Lung (tissue), 12 donors: ENCODE data around the gene MOB3B. TPM values are rescaled to one million over a fixed set of nuclear protein-coding genes. Genes with fewer than 3 reads are reported as not detected.

Source experiments
- ATAC-seq: fragments of 200-7000 bp; cut with Tn5 transposase; one replicate; pipeline ENCODE4 v1.9.1; 2020; ENCODE audit warnings: moderate number of reproducible peaks; ENCODE audit not compliant: insufficient read depth, low FRiP score
- DNase-seq, 3 donors: peaks; one replicate each; pipeline ENCODE4 v3.0.0-alpha.2; 2013 to 2017
- H3K27ac ChIP-seq, 2 donors: one replicate each; pipeline ENCODE4 v1.5.1; 2013; ENCODE audit warnings: mild to moderate bottlenecking in 2 of 2, moderate library complexity in 2 of 2, control low read depth in 1 of 2, inconsistent platforms in 1 of 2, low read depth in 1 of 2, low read length in 1 of 2
- H3K27me3 ChIP-seq, 3 donors: one replicate each; pipeline ENCODE4 v1.5.1; 2013; ENCODE audit warnings: low read length in 2 of 3; ENCODE audit not compliant: control insufficient read depth in 3 of 3, insufficient read depth in 3 of 3
- H3K36me3 ChIP-seq, 4 donors: one replicate each; pipeline ENCODE4 v1.5.1; 2013; ENCODE audit warnings: low read length in 4 of 4, mild to moderate bottlenecking in 1 of 4, moderate library complexity in 1 of 4; ENCODE audit not compliant: control insufficient read depth in 4 of 4, insufficient read depth in 4 of 4
- H3K4me1 ChIP-seq, 5 donors: one replicate each; pipeline ENCODE4 v1.5.1; 2013; ENCODE audit warnings: low read length in 5 of 5, mild to moderate bottlenecking in 2 of 5, moderate library complexity in 1 of 5; ENCODE audit not compliant: control insufficient read depth in 5 of 5, insufficient read depth in 5 of 5
- H3K4me3 ChIP-seq: one replicate; pipeline ENCODE4 v1.5.1; 2013; ENCODE audit warnings: mild to moderate bottlenecking, control low read depth, moderate library complexity
- H3K9ac ChIP-seq, 2 donors: one replicate each; pipeline ENCODE4 v1.5.1; 2013; ENCODE audit warnings: low read length in 2 of 2, control low read depth in 1 of 2; ENCODE audit not compliant: insufficient read depth in 1 of 2
- H3K9me3 ChIP-seq, 4 donors: one replicate each; pipeline ENCODE4 v1.5.1; 2013; ENCODE audit warnings: low read length in 3 of 4, mild to moderate bottlenecking in 1 of 4, moderate library complexity in 1 of 4; ENCODE audit not compliant: control insufficient read depth in 4 of 4, insufficient read depth in 3 of 4
- CTCF ChIP-seq: IDR thresholded peaks from 2 replicates; pipeline ENCODE4 v1.5.1; 2012; ENCODE audit warnings: mild to moderate bottlenecking; ENCODE audit errors: control extremely low read depth, extremely low read depth
- WGBS, 2 donors: extraction: QIAGEN DNeasy Blood & Tissue Kit; methylation state at CpG; one replicate each; pipeline ENCODE4 v1.1.7; 2013; 5-methylcytosine and 5-hydroxymethylcytosine counted together
- polyA plus RNA-seq, 2 donors: library from polyadenylated mRNA; stranded (reverse); fragments of 200-250 nt; gene quantifications; one replicate each; pipeline ENCODE4 v1.2.1, GENCODE V29; 2013
- total RNA-seq, 2 donors: library from RNA; depleted of rRNA in 1 of 2; stranded (reverse); fragments of >200 nt in 1 of 2; gene quantifications; one replicate each; pipeline ENCODE4 v1.2.1, GENCODE V29; 2014 to 2021
- donor health status: control.
- donor health status: control.
- donor health status: Bipolar disorder and iron deficiency.
- donor health status: healthy.
- donor health status: DM: yes; HTN: yes; CAD: no.

MOB3B gene
- total and polyA plus RNA-seq, 4 donors: 1.6 to 12.9 (median 6.4) TPM

- no peak overlapping the region for H3K27ac ChIP-seq
- H3K36me3 ChIP-seq: peaks cover 0 to 24% (median 12%) of the 10 kb centered on the region in 4 donors
- WGBS, 2 donors: 57 to 68% methylated on average over 10 of the region's 10 CpGs
- H3K27me3 ChIP-seq: no peaks in the 10 kb centered on the region
- H3K4me3 ChIP-seq: no peak overlapping the region
- peak overlapping the region in 1 of 2 donors; percentile 17 for H3K9ac ChIP-seq
- no peaks in the 10 kb centered on the region for H3K9me3 ChIP-seq
- peak in 2 of 3 donors; percentile 79 to 82 for DNase-seq
- peak; percentile 30 for TF ChIP-seq CTCF
- peaks cover 0 to 13% (median 0%) of the 10 kb centered on the region in 5 donors for H3K4me1 ChIP-seq
- ATAC-seq: peak; percentile 47
Observed at GRCh38 chr9:27548055-27548741, 18.6 kb upstream of the MOB3B start.

DNA sequence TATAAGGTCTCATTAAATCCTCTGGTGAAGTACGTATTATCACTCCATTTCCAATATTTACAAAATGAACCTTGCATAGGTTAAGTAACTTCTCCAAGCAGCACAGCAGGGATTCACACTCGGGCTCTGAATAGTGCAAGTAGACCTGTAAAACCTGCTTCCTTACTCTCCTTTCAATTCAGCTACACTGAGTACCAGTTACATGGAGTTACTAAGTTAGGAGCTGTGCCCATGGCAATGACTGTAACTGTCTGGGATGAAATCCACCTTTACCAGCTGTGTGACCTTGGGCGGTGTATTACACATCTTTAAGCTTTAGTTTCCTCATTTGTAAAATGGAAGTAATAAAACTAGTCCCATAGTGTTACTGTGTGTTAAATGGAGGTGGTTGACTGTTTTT, 15.9 kb upstream of the MOB3B start:
- ATAC-seq: no peak
- 91 to 94% methylated on average over 3 of the region's 3 CpGs for WGBS, 2 donors

DNA sequence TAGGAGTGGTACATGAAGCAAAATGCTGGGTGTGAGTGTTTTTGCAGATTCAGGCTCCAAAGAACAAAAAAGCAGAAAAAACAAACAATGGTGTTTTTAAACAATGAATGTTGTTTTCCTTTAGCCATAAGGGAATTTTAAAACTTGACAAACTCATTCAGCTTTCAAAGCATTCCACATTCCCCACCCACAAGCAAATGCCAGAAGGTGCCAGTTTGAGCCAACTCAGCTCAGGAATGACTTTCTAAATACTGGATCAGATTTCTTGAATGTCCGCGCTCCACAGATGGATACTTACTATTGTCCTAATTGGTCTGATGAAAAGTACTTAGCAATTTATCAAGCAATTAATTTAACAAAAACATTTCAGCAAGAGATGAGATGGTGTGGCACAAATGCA, 12.9 kb upstream of the MOB3B start:
- WGBS, 2 donors: 81 to 84% methylated on average over 2 of the region's 2 CpGs
- no peaks in the 10 kb centered on the region for H3K9me3 ChIP-seq

More for the DNA sequence above, 15.9 kb upstream of the MOB3B start:
- Histone ChIP-seq H3K27ac (no peak overlapping the region), H3K36me3 (peaks cover 0 to 24% (median 8%) of the 10 kb centered on the region in 4 donors), H3K27me3 (no peaks in the 10 kb centered on the region), H3K4me3 (no peak overlapping the region), H3K9me3 (no peaks in the 10 kb centered on the region), H3K9ac (no peak overlapping the region), H3K4me1 (peaks cover 0 to 15% (median 3%) of the 10 kb centered on the region in 5 donors)
- DNase-seq: no peak
- TF ChIP-seq CTCF: no peak

More for the DNA sequence above, 12.9 kb upstream of the MOB3B start:
- DNase-seq (peak in 2 of 3 donors; percentile 31 to 40), ATAC-seq (no peak)
- Histone ChIP-seq H3K27ac (no peak overlapping the region), H3K27me3 (no peaks in the 10 kb centered on the region), H3K9ac (no peak overlapping the region), H3K36me3 (peaks cover 0 to 18% (median 0%) of the 10 kb centered on the region in 4 donors), H3K4me3 (no peak overlapping the region), H3K4me1 (peaks cover 3 to 11% (median 10%) of the 10 kb centered on the region in 5 donors)
- no peak for TF ChIP-seq CTCF
